Pancreas (tissue), 10 donors: ENCODE measurements around the gene ATP6V0E1. TPM values are rescaled to one million over a fixed set of nuclear protein-coding genes. Genes with fewer than 3 reads are reported as not detected.

Source experiments
- ATAC-seq, 4 donors: fragments of 200-7000 bp; cut with Tn5 transposase; one replicate each; pipeline versions ENCODE4 v1.8.0 to v1.9.1; 2020; ENCODE audit warnings: mild to moderate bottlenecking in 4 of 4, moderate library complexity in 4 of 4
- DNase-seq, 6 donors: peaks; one replicate each; pipeline ENCODE4 v3.0.0-alpha.2; 2020
- FAIRE-seq: peaks from 2 replicates; lab custom pipeline; 2012; peaks lifted over from hg19 to GRCh38; lab: Jason Lieb, UNC
- H3K27ac ChIP-seq, 4 donors: fragments of 200-600 bp; sonication (generic); 1 replicate in 3 of 4; 2 replicates in 1 of 4; pipeline versions ENCODE4 v1.5.0 to v1.8.0; 2020
- H3K27me3 ChIP-seq, 4 donors: fragments of 200-600 bp; one replicate each; pipeline ENCODE4 v1.8.0; 2021
- H3K36me3 ChIP-seq, 3 donors: fragments of 200-600 bp; sonication (generic) in 1 of 3; one replicate each; pipeline versions ENCODE4 v1.5.0 to v1.8.0; 2020 to 2021
- H3K4me1 ChIP-seq, 3 donors: fragments of 200-600 bp; one replicate each; pipeline ENCODE4 v1.8.0; 2021
- H3K4me3 ChIP-seq, 4 donors: fragments of 200-600 bp; sonication (generic) in 2 of 4; one replicate each; pipeline versions ENCODE4 v1.5.0 to v1.8.0; 2020 to 2021
- H3K9me3 ChIP-seq, 4 donors: fragments of 200-600 bp; one replicate each; pipeline ENCODE4 v1.8.0; 2021
- WGBS, 2 donors: extraction: QIAGEN DNeasy Blood & Tissue Kit; methylation state at CpG; one replicate each; pipeline ENCODE4 v1.1.7; 2013; 5-methylcytosine and 5-hydroxymethylcytosine counted together
- intact Hi-C, 3 donors: fragments of 100-400 bp; cut with DNase I; formaldehyde crosslinking; loops; one replicate each; pipeline versions ENCODE4 v1.11.1 to v1.14.2; 2022
- polyA plus RNA-seq, 2 donors: library from polyadenylated mRNA; stranded (reverse); fragments of 200-250 nt; gene quantifications; one replicate each; pipeline ENCODE4 v1.2.3, GENCODE V29; 2013
- total RNA-seq, 6 donors: library from RNA; stranded (reverse); fragmentation: NEBNext Ultra II Directional in 4 of 6; extraction: Animal tissue kit (Norgen Biotek cat#: 25700) in 4 of 6; gene quantifications; one replicate each; pipeline versions ENCODE4 v1.2.1 to v1.2.4, GENCODE V29; 2021 to 2023
- TF ChIP-seq, protein P1 (sequence below), 4 donors: fragments of 200-600 bp; sonication (generic) in 3 of 4; IDR thresholded peaks; one replicate each; pipeline versions ENCODE4 v1.5.0 to v1.8.0; 2021; ENCODE audit warnings: antibody characterized with exemption in 4 of 4
- donor health status: healthy with polysubstance abuse.
- donor health status: DM: no; HTN: no; CAD: no; lungs with moderate emphysema.
- donor health status: DM: no; HTN: no; CAD: no.
- donor health status: control.
- donor health status: control.
- donor health status: Bipolar disorder and iron deficiency.
- donor health status: DM: yes; HTN: yes; CAD: no.
- donor health status: DM: no; HTN: no; CAD: no.
- donor health status: DM: no; HTN: no; CAD: no.
- donor health status: DM: yes; HTN: yes; CAD: no.

ATP6V0E1 gene
- total and polyA plus RNA-seq, 8 donors, result 60.3 to 162 (median 89.7) TPM

DNA sequence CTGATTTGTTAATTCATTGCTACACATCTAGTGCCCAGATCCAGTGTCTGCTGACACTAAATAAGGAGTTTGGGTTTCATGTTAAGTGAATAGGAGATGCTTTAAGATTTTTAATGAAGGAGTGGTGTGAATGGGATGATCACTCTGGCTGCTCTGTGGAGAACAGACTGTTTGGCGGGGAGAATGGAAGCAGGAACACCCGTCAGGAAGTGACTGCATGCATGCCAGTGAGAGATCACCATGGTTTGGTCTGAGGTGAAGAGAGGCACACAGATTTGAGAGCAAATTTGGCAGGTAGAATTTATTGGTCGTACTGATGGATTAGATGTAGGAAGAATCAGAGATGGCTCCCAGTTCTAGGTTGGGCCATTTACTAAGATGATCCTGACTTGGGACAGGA is 19.8 kb downstream of the ATP6V0E1 start:
- FAIRE-seq (no peak), DNase-seq (no peak), ATAC-seq (no peak)
- Histone ChIP-seq H3K36me3 (no peaks in the 10 kb centered on the region), H3K9me3 (no peaks in the 10 kb centered on the region), H3K4me1 (peaks cover 0 to 13% (median 10%) of the 10 kb centered on the region in 3 donors), H3K4me3 (no peak overlapping the region), H3K27ac (no peak overlapping the region), H3K27me3 (no peaks in the 10 kb centered on the region)
- intact Hi-C loops, result no loop called here
- TF ChIP-seq, protein P1, sequence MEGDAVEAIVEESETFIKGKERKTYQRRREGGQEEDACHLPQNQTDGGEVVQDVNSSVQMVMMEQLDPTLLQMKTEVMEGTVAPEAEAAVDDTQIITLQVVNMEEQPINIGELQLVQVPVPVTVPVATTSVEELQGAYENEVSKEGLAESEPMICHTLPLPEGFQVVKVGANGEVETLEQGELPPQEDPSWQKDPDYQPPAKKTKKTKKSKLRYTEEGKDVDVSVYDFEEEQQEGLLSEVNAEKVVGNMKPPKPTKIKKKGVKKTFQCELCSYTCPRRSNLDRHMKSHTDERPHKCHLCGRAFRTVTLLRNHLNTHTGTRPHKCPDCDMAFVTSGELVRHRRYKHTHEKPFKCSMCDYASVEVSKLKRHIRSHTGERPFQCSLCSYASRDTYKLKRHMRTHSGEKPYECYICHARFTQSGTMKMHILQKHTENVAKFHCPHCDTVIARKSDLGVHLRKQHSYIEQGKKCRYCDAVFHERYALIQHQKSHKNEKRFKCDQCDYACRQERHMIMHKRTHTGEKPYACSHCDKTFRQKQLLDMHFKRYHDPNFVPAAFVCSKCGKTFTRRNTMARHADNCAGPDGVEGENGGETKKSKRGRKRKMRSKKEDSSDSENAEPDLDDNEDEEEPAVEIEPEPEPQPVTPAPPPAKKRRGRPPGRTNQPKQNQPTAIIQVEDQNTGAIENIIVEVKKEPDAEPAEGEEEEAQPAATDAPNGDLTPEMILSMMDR (IDR thresholded peaks at IDR 0.05), result no peak
- WGBS, 2 donors, result 84 to 96% methylated on average over 3 of the region's 3 CpGs

DNA sequence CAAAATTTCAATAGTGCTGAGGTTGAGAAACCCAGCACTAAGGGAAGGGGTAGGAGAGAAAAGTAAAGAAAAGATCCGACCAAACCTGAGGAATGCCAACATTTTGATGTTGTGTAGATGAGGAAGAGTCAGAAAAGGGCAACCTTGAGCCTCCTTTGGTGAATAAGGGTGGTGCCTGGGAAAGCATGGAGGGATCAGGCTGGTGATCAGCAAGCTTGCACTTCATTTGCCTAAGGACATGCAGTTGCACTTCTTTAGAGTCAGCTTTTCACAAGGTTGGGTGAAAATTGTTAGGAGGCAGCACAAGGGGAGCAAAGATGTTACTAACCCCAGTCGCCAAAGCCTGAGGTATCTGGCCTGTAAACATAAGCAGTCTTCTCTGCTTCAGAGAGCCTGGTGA is 20.4 kb downstream of the ATP6V0E1 start:
- no peaks in the 10 kb centered on the region for H3K9me3 ChIP-seq
- H3K4me1 ChIP-seq, result peaks cover 0 to 11% (median 10%) of the 10 kb centered on the region in 3 donors
- intact Hi-C loops, result no loop called here
- no peak overlapping the region for H3K27ac ChIP-seq
- DNase-seq (no peak), ATAC-seq (no peak), FAIRE-seq (no peak)
- TF ChIP-seq, protein P1 (IDR thresholded peaks at IDR 0.05), result no peak
- 61 to 73% methylated on average over 2 of the region's 2 CpGs for WGBS, 2 donors
- H3K27me3 ChIP-seq, result no peaks in the 10 kb centered on the region
- no peaks in the 10 kb centered on the region for H3K36me3 ChIP-seq
- H3K4me3 ChIP-seq, result no peak overlapping the region

DNA sequence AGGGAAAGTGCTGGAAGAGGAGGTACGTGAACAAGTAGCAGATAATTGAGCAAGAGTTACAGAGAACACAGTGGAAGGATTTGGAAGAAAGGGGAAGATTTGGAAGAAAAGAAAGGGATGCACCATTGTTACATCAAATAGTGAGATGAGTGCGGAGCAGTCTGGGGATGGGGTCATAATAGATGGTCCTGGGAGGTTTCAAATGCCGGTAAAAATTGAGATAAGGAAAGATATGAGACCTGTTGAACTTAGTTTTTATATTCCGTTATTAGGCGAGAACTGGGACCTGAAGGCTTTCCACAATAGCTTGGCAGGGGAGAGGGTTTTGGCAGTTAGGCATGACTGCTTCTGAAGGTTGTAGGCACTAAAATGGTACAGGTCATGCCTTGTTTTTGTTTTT is 20.9 kb downstream of the ATP6V0E1 start:
- 78 to 84% methylated on average over 5 of the region's 5 CpGs for WGBS, 2 donors
- TF ChIP-seq, protein P1 (IDR thresholded peaks at IDR 0.05), result no peak
- ATAC-seq (no peak), FAIRE-seq (no peak), DNase-seq (no peak)
- no peak overlapping the region for H3K27ac ChIP-seq
- no peaks in the 10 kb centered on the region for H3K27me3 ChIP-seq
- H3K36me3 ChIP-seq, result no peaks in the 10 kb centered on the region
- H3K4me3 ChIP-seq, result no peak overlapping the region
- intact Hi-C loops, result no loop called here
- H3K9me3 ChIP-seq, result no peaks in the 10 kb centered on the region
- H3K4me1 ChIP-seq, result peaks cover 0 to 9% (median 6%) of the 10 kb centered on the region in 3 donors

- intact Hi-C loops, result no loop called here
- no peak for FAIRE-seq
- no peak for ATAC-seq
Observed at GRCh38 chr5:173010021-173010420, 26.4 kb downstream of the ATP6V0E1 start.

More at GRCh38 chr5:173010021-173010420, 26.4 kb downstream of the ATP6V0E1 start:
- Histone ChIP-seq H3K27ac (no peak overlapping the region), H3K4me3 (no peak overlapping the region), H3K36me3 (no peaks in the 10 kb centered on the region), H3K4me1 (peaks cover 0 to 9% (median 0%) of the 10 kb centered on the region in 3 donors), H3K9me3 (no peaks in the 10 kb centered on the region), H3K27me3 (no peaks in the 10 kb centered on the region)
- WGBS, 2 donors, result 78 to 83% methylated on average over 6 of the region's 6 CpGs
- DNase-seq, result no peak
- TF ChIP-seq, protein P1 (IDR thresholded peaks at IDR 0.05), result no peak
